Measurements from ENCODE around the gene CACNG4.
"Not testable (repeated sequence)": the region's sequence is repeated elsewhere in the genome, so short reads cannot be mapped to it uniquely, and the experiment has no call there.

CACNG4 gene

DNA sequence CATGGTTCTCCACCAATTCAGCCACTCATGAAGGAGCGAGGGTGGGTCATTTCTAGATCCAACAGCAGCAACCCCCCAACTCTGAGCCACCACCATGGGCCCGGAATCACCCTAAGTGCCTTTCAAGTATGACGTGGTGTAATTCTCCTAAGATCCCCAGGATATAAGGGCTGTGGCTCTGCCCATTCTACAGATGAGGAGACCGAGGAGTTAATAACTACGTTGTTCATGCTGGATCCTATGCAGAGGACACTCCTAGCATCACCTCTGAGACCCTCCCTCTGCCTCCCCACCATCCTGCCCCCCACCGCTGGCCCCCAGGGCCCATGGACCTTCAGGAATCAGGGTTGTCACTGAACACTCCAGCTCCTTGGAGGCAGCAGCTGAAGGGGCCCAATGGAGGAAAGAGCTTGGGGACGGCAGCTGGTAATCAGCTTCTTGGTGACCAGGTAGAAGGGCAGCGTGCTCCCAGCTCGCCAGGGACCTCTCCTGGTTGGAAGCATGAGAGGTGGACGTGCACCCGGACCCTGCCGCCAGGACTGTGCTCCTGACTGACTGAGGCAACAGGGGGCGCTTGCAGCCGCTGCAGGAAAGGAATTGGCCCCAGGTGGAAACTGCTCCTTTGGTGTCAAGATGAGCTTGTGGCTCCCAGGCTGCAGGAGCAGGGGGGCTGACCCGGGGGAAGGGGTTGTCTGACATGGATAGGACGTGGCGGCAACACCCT lies 51.7 kb downstream of the CACNG4 start:
- DNase-seq (ENCODE audit: low spot score) (no peak), FAIRE-seq (no peak)

DNA sequence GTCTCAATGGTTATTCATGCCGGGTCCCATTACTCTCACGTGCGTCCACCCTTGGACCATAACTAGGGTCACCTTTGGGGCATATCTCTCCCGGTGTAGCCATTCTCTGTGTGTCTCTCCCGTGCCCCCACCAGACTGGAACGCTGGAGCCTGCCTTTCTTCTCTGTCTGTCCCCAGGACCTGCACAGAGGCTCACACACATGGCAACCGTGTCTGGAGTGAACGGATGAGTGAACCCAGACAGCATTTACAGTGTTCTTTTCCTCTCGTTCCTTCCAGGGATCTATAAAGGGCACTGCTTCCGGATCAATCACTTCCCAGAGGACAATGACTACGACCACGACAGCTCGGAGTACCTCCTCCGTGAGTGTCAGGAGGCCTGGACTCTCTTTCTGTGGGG lies 53.4 kb downstream of the CACNG4 start:
- FAIRE-seq (no peak), DNase-seq (ENCODE audit: low spot score) (no peak)

DNA sequence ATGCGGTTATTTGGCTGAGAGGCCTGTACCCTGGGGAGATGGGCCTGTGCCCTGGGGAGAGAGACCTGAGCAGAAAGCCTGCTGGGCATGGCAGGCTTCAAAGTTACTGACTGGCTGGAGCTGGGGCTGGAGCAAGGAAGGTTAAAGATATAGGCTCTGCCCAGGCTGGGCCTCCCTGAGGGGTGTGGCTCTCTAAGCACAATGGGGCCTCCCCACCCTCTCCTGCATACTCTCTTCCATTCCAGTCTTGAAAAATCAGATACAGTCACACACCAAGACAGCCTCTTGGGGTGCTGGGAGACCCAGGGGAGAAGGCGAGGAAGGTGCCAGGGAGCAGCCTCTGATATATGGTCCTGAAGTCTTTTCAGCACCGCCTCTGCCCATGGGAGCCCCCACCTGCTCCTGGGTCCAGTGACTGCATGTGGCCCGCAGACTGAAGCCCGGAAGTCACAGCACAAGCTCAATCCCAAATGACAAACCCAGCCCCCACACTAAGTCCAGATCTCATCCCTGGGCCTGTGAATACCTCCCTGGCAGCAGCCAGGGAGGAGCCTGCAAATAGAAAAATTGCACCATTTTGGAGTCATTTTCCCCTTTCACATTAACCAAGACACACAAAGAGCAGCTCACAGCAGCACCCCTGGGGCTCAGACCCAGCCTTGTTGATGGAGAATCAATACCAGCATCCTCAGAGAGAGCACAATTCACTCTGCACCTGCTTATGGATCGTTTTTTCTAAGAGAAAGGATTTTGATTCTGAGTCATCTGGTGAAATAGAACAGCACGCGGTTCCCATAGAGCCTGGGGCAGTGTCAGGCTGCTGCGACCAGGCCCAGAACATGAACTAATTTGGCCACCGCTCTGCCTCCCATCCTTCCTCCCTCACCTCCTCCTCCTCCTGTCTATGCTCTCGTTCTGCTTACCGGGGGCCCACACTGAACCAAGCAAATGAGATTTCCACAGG lies 54.2 kb downstream of the CACNG4 start:
- DNase-seq (ENCODE audit: low spot score) = no peak
- FAIRE-seq = no peak

DNA sequence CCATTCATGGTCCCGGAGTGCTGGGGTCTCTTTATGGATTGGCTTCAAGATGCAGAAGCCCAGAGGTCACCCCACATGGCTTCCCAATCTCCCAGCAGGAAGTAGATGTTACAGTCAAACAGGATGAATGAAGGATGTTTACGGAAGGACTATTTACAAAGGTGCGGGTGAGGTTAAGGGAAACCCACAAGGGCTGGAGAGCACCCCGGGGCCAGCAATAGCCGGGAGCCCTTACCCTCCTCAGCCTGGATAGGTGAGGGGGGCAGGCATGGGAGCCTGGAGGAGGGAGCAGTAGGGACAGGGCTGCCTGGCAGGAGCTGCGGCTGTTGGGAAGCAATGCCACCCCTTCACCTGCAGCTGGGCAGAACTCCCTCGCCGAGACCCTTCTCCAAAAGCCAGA lies 55.3 kb downstream of the CACNG4 start:
- DNase-seq (ENCODE audit: low spot score) (no peak), FAIRE-seq (no peak)

DNA sequence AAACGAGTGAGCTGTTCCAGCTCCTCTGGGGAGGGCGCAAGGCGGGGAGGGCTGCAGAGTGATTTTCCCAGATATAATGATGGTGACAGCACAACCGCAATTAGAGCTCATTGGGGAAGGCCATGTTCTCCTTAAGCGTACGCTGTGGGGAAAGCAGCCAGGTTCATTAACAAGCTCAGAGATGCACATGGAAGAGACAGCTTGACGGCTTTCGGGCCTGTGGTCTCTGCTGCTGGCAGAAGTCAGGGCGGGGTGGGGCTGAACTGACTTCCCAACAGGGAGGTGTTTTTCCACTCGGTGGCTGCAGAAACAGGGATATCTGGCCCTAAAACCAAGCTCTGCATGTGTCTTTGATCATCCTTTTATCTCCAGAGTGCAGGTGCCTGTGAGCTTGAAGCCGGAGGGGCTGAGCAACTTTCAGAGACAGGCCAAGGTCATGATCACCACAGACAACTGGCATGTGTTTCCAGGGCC lies 55.8 kb downstream of the CACNG4 start:
- DNase-seq (ENCODE audit: low spot score) = no peak
- FAIRE-seq = no peak

DNA sequence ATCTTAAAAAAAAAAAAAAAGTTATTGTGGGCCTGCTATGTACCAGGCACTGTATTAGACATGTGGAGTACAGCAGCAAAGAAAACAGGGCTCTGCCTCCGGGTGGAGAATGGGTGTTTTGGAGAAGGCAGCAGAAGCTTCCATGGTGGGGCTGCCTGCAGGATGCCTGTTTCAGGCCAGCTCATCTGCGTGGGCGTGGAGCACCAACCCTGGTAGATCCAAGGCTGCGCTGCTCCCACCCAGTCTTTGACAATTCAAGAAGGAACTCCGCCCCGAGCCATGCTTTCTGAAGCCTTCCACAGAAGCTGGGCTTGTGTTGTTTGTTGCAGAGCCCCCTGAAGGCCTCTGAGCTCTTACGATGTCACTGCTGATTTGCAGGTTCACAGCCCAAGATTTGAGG lies 56.7 kb downstream of the CACNG4 start:
- DNase-seq (ENCODE audit: low spot score) = no peak
- no peak for FAIRE-seq

DNA sequence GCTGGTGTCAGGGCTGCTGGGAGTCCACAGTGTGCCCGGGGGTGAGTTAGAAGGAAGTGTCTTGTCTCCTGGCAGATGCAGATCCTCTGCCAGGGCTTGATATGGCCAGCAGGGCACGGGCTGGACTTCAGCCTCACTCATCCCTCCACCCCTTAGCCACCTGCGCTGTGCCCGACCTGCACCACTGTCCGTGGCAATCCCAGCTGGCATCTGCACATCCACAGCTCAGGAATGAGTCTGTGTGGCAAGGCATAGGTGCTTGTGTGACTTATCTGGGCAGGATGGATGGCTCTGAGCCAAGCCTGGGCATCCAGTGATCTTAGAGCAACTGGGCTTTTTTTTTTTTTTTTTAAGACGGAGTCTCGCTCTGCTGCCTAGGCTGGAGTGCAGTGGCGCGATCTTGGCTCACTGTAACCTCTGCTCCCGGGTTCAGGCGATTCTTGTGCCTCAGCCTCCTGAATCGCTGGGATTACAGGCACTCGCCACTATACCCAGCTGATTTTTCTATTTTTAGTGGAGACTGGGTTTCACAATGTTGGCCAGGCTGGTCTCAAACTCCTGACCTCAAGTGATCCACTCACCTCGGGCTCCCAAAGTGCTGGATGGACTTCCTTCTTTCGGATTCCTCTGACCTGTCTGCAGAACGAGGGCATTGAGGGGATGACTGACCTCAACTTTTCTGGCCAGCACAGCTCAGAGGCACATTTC lies 57.4 kb downstream of the CACNG4 start:
- no peak for FAIRE-seq
- no peak for DNase-seq (ENCODE audit: low spot score)

DNA sequence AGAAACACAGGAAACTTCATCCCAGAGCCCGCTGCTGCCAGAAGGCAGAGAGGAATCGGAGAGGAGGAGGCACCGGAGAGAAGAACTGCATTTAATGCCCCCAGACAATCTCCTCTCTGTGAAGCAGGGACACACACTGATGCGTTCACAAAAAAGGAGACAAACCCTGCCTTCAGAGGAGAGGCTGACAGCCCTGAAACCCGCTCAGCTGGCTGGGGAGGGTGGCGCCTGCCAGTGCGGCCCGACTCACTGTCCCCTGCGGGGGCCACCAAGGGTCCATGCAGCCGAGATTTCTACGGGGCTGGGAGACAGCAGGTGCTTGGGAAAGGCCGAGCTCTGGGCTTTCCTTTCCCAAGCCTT lies 57.9 kb downstream of the CACNG4 start:
- FAIRE-seq = no peak
- no peak for DNase-seq (ENCODE audit: low spot score)

DNA sequence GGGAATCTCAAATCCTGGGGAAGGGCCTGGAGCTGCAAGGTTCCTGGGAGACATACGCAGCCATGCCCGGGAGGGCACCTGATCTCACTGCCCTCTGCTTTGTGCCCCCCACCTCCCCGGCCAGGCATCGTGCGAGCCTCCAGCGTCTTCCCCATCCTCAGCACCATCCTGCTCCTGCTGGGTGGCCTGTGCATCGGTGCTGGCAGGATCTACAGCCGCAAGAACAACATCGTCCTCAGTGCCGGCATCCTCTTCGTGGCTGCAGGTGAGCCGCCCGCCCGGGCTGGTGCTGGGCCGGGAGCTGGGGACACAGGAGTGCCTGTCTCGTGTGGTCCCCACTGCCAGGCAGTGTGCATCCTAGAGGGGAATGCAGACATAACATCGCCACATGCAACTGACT lies 60.2 kb downstream of the CACNG4 start:
- DNase-seq (ENCODE audit: low spot score) (no peak), FAIRE-seq (no peak)

DNA sequence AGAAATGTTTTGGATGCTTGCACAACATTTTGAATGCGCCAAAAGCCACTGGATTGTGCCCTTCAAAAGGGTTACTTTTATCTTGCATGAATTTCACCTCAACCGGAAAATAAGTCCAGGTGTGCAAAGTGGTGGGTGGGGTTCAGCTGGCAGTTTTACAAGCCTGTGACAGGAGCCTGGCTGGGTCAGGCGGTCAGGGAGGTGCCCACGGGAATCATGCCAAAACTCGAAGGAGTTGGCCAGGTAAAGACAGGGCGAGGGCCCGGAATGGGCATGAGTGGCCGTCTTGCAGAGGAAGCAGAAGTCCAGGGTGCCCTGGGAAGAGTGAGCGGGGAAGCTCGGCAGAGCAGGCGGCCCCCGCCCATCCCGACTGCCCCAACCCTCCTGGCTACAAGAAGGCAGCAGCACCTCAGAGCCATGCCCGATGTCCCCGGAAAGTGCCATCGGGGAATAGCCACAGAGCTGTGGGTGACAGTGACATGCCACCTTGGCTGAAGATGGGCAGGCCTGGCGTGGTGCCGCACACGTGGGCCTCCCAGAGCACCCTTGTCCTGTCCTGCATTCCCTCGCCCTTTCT lies 60.8 kb downstream of the CACNG4 start:
- DNase-seq (ENCODE audit: low spot score) = no peak
- no peak for FAIRE-seq

DNA sequence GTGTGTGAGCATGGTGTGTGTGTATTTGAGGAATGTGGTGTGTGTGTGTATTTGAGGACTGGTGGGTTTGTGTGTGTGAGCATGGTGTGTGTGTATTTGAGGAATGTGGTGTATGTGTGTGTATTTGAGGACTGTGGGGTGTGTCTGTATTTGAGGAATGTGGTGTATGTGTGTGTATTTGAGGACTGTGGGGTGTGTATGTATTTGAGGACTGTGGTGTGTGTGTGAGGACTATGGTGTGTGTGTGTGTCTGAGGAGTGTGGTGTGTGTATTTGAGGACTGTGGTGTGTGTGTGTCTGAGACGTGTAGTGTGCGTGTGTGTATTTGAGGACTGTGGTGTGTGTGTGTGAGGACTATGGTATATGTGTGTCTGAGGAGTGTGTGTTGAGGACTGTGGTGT lies 61.8 kb downstream of the CACNG4 start:
- FAIRE-seq = no peak

DNA sequence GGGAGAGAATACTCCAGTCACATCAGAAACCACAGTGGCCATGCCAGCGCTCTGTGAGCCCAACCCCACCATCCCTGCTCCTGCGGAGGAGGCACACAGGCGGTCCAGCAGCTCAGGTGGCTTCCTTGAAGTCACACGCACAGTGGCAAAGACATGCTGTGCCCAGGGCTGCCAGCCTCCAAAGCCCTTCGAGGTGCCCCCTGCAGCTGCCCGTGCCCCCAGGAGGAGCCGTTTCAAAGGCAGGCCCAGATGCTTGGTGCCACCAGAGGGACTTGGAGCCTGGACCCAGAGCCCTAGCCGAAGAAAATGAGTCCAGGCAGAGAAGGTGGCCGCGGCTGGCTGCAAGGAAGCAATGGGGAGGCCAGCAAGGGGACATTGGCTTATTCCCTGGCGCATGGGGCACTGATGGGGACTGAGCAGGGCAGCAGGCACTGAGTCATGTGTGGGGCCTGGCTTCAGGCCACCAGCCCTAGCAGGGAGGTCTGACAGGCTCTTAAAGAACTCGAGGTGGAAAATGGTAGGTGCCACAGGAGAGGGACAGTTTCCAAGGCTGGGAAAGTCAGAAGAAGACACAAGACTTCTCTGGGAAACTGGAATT lies 62.6 kb downstream of the CACNG4 start:
- no peak for FAIRE-seq

More for the DNA sequence above, 61.8 kb downstream of the CACNG4 start:
- no peak for DNase-seq (ENCODE audit: low spot score)

DNA sequence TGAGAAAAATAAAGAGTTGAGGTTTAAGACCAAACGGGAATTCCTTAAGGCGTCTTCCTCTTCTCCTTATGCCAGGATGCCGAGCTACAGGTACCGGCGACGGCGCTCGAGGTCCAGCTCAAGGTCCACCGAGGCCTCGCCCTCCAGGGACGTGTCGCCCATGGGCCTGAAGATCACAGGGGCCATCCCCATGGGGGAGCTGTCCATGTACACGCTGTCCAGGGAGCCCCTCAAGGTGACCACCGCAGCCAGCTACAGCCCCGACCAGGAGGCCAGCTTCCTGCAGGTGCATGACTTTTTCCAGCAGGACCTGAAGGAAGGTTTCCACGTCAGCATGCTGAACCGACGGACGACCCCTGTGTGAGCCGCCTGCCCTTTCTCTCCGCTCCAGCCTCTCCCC lies 66.1 kb downstream of the CACNG4 start:
- FAIRE-seq = no peak
- DNase-seq (ENCODE audit: low spot score) = no peak

More for the DNA sequence above, 62.6 kb downstream of the CACNG4 start:
- DNase-seq (ENCODE audit: low spot score) = no peak

DNA sequence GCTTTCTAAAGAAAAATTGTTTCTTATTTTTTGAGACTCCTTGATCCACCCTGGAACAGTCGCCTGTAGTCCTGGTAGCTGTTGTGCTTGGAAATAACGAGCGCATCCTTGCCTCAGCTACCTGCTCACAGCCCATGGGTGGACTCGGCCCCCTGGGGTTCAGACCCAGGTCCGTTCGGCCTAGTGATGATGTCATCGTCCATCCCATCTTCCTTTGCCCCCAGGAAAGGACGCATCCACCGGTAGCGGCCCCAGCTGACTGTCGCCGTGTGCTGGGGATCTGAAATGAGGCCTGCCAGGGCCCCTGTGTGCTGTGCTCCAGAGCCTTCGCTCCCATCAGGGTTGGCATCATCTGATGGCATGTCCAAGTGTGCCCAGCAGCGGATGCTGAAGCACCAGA lies 67.9 kb downstream of the CACNG4 start:
- no peak for FAIRE-seq
- DNase-seq (ENCODE audit: low spot score) = no peak

DNA sequence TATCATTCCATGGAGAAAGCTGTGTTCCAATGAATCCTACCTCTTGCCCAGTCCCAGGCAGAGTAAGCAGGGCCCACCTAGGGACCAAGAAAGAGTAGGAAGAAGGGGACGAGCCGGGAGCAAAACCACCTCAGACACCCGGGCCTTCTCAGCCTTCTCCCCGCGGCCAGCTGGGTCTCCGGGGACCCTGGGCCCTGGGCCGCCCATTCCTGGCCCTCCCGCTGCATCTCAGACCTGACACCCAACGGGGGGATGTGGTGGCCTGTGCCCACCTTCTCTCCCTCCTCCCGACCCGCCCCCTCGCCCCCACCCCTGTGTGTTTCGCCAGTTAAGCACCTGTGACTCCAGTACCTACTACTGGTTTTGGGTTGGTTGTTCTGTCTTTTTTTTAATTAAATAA lies 68.5 kb downstream of the CACNG4 start:
- DNase-seq (ENCODE audit: low spot score) (no peak), FAIRE-seq (no peak)

DNA sequence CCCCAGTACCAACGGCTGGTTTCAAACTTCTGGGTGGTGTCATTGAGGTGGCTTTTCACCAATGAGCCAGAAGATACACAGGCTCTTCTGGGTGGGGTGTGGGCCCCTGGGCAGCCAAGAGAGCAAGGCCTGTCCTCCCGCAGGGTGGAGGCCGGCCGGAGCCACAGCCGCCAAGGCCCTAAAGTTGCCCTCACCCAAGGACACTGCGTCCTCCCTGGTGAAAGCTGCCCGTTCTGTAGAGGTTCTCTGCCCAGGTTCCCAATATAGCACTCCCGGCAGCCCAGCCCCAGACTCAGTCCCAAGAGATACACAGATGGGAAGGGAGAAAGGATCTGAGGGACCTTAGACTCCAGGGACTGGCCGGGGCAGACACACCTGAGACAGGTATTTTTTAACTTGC lies 69.1 kb downstream of the CACNG4 start:
- FAIRE-seq (no peak), DNase-seq (ENCODE audit: low spot score) (no peak)

DNA sequence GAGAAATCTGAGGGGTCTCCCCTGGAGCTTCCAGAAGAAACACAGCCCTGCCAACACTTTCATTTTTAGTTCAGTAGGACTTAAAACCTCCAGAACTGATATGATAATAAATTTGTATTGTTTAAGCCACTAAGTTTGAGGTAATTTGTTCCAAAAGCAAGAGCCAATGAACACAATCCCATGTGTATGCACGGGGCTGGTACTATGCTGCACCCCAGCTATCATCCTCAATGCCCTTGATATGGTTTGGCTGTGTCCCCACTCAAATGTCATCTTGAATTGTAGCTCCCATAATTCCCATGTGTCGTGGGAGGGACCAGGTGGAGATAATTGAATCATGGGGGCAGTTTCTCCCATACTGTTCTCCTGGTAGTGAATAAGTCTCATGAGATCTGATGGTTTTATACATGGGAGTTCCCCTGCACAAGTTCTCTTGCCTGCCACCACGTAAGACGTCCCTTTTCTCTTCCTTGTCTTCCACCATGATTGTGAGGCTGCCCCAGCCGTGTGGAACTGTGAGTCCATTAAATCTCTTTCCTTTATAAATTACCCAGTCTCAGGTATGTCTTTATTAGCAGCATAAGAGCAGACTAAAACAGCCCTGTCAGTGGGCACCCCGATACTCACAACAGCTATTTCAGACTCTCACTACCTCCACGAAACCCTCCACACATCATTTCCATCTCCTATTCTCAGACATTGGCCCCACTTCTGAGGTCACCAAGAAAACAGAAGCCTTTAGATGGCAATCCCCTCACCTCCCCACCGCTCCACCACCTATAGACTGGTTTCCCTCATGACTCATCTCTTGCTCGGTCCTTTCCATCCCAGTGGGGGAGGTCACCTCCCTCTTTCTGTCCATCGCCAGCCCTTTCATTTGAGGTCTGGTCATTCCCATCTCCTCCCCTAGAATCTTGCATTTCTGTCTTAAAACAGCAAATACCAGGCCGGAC lies 70.9 kb downstream of the CACNG4 start:
- DNase-seq (ENCODE audit: low spot score) (no peak), FAIRE-seq (no peak)

DNA sequence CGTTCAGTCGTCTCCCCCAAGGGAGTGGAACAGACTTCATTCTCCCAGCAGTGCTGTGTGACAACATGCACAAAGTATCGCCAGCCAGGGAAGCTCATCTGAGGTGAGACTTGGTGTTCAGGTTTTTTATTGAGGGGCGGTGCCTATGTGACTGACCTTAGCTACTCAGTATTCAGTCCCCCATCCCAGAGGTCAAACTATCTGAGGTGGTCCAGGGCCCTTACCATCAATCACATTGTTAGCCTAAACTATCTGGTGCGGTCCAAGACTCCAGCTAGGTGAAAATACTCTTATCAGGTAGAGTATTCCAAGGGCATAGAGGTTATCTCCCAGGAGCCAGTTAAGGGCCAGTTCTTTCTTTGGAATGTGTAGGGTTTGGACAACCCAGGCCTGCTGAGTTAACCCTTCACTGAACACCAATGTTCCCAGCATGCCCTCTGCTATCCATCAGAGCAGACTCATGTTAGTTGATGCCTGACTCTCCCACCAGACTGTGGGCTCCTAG lies 74.4 kb downstream of the CACNG4 start:
- DNase-seq (ENCODE audit: low spot score) = no peak
- no peak for FAIRE-seq

DNA sequence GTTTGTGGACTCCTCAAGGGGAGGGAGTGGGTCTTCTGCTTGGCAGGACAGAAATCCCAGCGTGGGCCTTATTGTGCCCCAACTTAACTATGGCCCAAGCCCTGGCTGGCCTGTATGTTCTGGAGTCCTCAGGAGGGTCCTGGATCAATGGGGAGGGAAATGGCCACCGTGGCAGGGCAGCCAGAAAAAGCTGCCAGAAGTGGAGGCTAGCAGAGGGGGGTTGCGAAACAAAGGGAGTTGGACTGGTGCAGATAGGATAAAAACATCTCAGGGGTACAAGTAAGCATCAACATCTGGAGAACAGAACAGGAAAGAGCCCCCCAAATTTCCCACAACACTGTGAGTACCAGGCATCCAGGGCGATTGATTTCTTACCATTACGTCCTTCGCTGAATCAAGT lies 76.1 kb downstream of the CACNG4 start:
- DNase-seq (ENCODE audit: low spot score) (no peak), FAIRE-seq (no peak)

DNA sequence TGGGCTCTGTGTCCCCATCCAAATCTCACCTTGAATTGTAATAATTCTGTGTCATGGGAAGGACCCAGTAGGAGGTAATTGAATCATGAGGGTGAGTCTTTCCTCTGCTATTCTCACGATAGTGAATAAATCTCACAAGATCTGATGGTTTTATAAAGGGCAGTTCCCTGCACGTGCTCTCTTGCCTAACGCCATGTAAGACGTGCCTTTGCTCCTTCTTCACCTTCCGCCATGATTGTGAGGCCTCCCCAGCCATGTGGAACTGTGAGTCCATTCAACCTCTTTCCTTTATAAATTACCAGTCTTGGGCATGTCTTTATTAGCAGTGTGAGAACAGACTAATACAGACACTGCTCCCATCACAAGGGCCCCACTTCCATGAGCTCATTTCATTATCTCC lies 76.6 kb downstream of the CACNG4 start:
- DNase-seq (ENCODE audit: low spot score); FAIRE-seq: not testable (repeated sequence)
